Measurements from ENCODE around the gene ZNF624.

GRCh38 chr17:16676676-16677268 is 23.1 kb upstream of the ZNF624 start:
- no peak for TF ChIP-seq REST (IDR thresholded peaks at IDR 0.05; ENCODE audit: insufficient read depth in 1 of 2, low read depth in 2 of 2, low read length in 2 of 2)
- TF ChIP-seq SIN3A (IDR thresholded peaks at IDR 0.05; ENCODE audit: borderline replicate concordance, insufficient read depth, low read length), result no peak
- TF ChIP-seq POLR2AphosphoS5 (IDR thresholded peaks at IDR 0.05; ENCODE audit: low read depth, low read length), result no peak
- no peak for TF ChIP-seq TAF1 (IDR thresholded peaks at IDR 0.05; ENCODE audit: borderline replicate concordance, insufficient read depth, low read length)

All from PFSK-1 (cell line).